Neural cell (in vitro differentiated cells): ENCODE results near the gene PCYT1A. TPM values are rescaled to one million over a fixed set of nuclear protein-coding genes. Genes with fewer than 3 reads are reported as not detected.

Experiments used
- H2AFZ ChIP-seq: fragments of 200-600, 300-800 bp; sonication (generic), shearing (Covaris generic); 2 replicates; pipeline ENCODE4 v1.6.0; 2014; ENCODE audit warnings: low read depth, mild to moderate bottlenecking, antibody characterized with exemption, low read length, moderate library complexity
- H3F3A ChIP-seq: fragments of 200-600 bp; shearing (Covaris generic); 2 replicates; pipeline ENCODE4 v1.6.1; 2016; ENCODE audit warnings: mild to moderate bottlenecking, moderate library complexity, mixed read lengths, antibody characterized with exemption, low read length; ENCODE audit not compliant: insufficient read depth, poor library complexity, severe bottlenecking
- H3K27ac ChIP-seq: fragments of 200-600, 300-800 bp; sonication (generic), shearing (Covaris generic); 2 replicates; pipeline ENCODE4 v1.5.1; 2014; ENCODE audit warnings: mild to moderate bottlenecking, low read length, moderate library complexity
- H3K27me3 ChIP-seq: fragments of 300-800, 200-600 bp; sonication (generic), shearing (Covaris generic); 2 replicates; pipeline ENCODE4 v1.6.0; 2014; ENCODE audit warnings: mild to moderate bottlenecking, low read depth, low read length, moderate library complexity; ENCODE audit not compliant: insufficient read depth
- H3K36me3 ChIP-seq: fragments of 300-800, 200-600 bp; sonication (generic), shearing (Covaris generic); 2 replicates; pipeline ENCODE4 v1.5.1; 2014; ENCODE audit warnings: mild to moderate bottlenecking, antibody characterized with exemption, low read length, moderate library complexity; ENCODE audit not compliant: insufficient read depth
- H3K4me2 ChIP-seq: fragments of 300-800, 200-600 bp; sonication (generic), shearing (Covaris generic); 2 replicates; pipeline ENCODE4 v1.6.0; 2014; ENCODE audit warnings: mild to moderate bottlenecking, low read length
- H3K4me3 ChIP-seq: fragments of 300-800, 200-600 bp; sonication (generic), shearing (Covaris generic); 2 replicates; pipeline ENCODE4 v1.5.1; 2014; ENCODE audit warnings: mild to moderate bottlenecking, low read length, moderate library complexity
- H3K79me2 ChIP-seq: fragments of 200-600 bp; shearing (Covaris generic); replicated peaks from 2 replicates; pipeline ENCODE4 v1.6.0; 2014; ENCODE audit warnings: mild to moderate bottlenecking, low read length, moderate library complexity; ENCODE audit not compliant: insufficient read depth
- H3K9ac ChIP-seq: fragments of 300-800, 200-600 bp; sonication (generic), shearing (Covaris generic); 2 replicates; pipeline ENCODE4 v1.6.1; 2016; ENCODE audit warnings: mild to moderate bottlenecking, low read length, mixed read lengths
- H3K9me2 ChIP-seq: fragments of 200-600 bp; shearing (Covaris generic); 2 replicates; pipeline ENCODE4 v1.6.1; 2016; ENCODE audit warnings: mild to moderate bottlenecking, low read length, mixed read lengths; ENCODE audit not compliant: insufficient read depth
- H3K9me3 ChIP-seq: fragments of 200-600, 300-800 bp; sonication (generic), shearing (Covaris generic); 2 replicates; pipeline ENCODE4 v1.6.1; 2016; ENCODE audit warnings: mild to moderate bottlenecking, mixed run types, low read length, moderate library complexity, mixed read lengths
- H4K20me1 ChIP-seq: fragments of 200-600 bp; shearing (Covaris generic); 2 replicates; pipeline ENCODE4 v1.6.1; 2016; ENCODE audit warnings: mild to moderate bottlenecking, mixed run types; ENCODE audit not compliant: insufficient read depth
- EZH2 ChIP-seq: fragments of 200-600, 300-800 bp; shearing (Covaris generic), sonication (generic); IDR thresholded peaks from 2 replicates; pipeline ENCODE4 v1.6.1; 2014; ENCODE audit warnings: antibody characterized with exemption, low read length, borderline replicate concordance, mild to moderate bottlenecking; ENCODE audit not compliant: insufficient read depth, poor library complexity, severe bottlenecking
- MXI1 ChIP-seq: fragments of 450-650 bp; conservative IDR thresholded peaks from 2 replicates; pipeline ENCODE4 v1.6.1; 2014; ENCODE audit warnings: antibody characterized with exemption, mild to moderate bottlenecking; ENCODE audit not compliant: poor library complexity, severe bottlenecking
- RAD21 ChIP-seq: fragments of 450-650 bp; conservative IDR thresholded peaks from 2 replicates; pipeline ENCODE4 v1.6.1; 2014; ENCODE audit warnings: antibody characterized with exemption, mild to moderate bottlenecking, moderate library complexity
- REST ChIP-seq: IDR thresholded peaks from 2 replicates; pipeline ENCODE4 v1.6.1; 2012; ENCODE audit warnings: borderline replicate concordance
- SMC3 ChIP-seq: fragments of 450-650 bp; conservative IDR thresholded peaks from 2 replicates; pipeline ENCODE4 v1.6.1; 2014; ENCODE audit warnings: antibody characterized with exemption, mild to moderate bottlenecking, moderate library complexity; ENCODE audit not compliant: poor library complexity
- TAF1 ChIP-seq: IDR thresholded peaks from 2 replicates; pipeline ENCODE4 v1.6.1; 2012; ENCODE audit warnings: low read depth
- polyA plus RNA-seq: library from polyadenylated mRNA; depleted of rRNA; stranded (reverse); fragments of >200 nt; gene quantifications from 2 replicates; pipeline ENCODE4 v1.2.3, GENCODE V29; 2014
- TF ChIP-seq, protein P1 (sequence below): fragments of 450-650 bp; IDR thresholded peaks from 2 replicates; pipeline ENCODE4 v1.5.1; 2014; ENCODE audit warnings: antibody characterized with exemption, mild to moderate bottlenecking, moderate library complexity; ENCODE audit not compliant: poor library complexity, severe bottlenecking

The PCYT1A gene
- polyA plus RNA-seq, 1 donor from 2014 or later: 21.7 TPM

DNA sequence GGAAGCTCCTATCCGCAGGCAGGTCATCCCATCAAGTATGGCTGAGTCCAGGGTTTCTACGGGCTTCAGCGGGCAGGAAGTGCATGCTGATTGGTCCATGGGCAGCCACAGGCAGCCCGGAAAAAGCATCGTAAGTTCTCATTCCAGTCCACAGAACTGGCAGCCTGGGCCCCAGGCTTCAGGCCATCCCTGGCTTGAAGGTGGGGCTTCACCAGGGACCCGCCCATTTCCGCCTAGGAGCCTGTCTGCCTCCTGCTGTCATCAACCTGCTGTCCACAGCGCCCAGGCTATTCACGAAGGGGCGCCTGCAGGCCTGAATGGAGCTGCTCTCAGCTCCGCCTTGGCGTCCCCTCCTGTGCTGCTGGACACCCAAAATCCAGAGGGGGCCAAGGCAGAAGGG lies 13.9 kb downstream of the PCYT1A start:
- H3K4me3 ChIP-seq: no peak overlapping the region
- no peak overlapping the region for H3K9ac ChIP-seq
- H3K36me3 ChIP-seq: no peaks in the 10 kb centered on the region
- no peaks in the 10 kb centered on the region for H3K9me2 ChIP-seq
- no peak overlapping the region for H3K4me2 ChIP-seq
- H4K20me1 ChIP-seq: no peaks in the 10 kb centered on the region
- no peak for TF ChIP-seq RAD21
- no peak overlapping the region for H2AFZ ChIP-seq
- no peaks in the 10 kb centered on the region for H3K79me2 ChIP-seq
- H3K9me3 ChIP-seq: no peaks in the 10 kb centered on the region
- H3K27ac ChIP-seq: no peak overlapping the region
- H3K27me3 ChIP-seq: no peaks in the 10 kb centered on the region
- no peaks in the 10 kb centered on the region for H3F3A ChIP-seq

DNA sequence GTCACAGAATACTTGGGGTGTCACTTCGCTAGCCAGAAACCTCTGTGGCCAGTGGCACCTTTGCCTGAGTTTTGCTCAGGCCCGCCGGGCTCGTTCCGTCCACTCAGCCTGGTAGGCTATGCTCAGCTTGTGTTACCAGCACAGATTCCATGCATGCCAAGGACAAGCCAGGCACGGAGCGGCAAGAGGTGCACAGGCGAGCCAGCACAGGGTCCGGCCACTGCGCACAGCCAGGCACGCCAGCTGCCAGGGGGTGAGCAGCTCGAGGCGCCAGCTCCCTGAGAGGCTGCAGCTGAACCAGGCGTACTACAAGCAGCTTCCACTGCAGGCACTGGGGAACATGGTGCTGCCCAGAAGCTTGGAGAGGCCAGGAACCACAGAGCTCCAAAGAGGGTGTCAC lies 14.7 kb downstream of the PCYT1A start:
- Histone ChIP-seq H3K27ac (no peak overlapping the region), H3K27me3 (no peaks in the 10 kb centered on the region), H3K79me2 (no peaks in the 10 kb centered on the region), H3F3A (no peaks in the 10 kb centered on the region), H3K4me2 (no peak overlapping the region), H3K4me3 (no peak overlapping the region), H3K9me3 (no peaks in the 10 kb centered on the region), H4K20me1 (no peaks in the 10 kb centered on the region), H2AFZ (no peak overlapping the region), H3K9ac (no peak overlapping the region), H3K9me2 (no peaks in the 10 kb centered on the region), H3K36me3 (no peaks in the 10 kb centered on the region)
- no peak for TF ChIP-seq TAF1

GRCh38 chr3:196270499-196270898 lies 17.0 kb downstream of the PCYT1A start:
- no peaks in the 10 kb centered on the region for H3K36me3 ChIP-seq
- no peaks in the 10 kb centered on the region for H3K79me2 ChIP-seq

More at GRCh38 chr3:196270499-196270898, 17.0 kb downstream of the PCYT1A start:
- H3K4me3 ChIP-seq: no peak overlapping the region
- no peak overlapping the region for H2AFZ ChIP-seq
- H3K27ac ChIP-seq: no peak overlapping the region
- H3K27me3 ChIP-seq: no peaks in the 10 kb centered on the region
- TF ChIP-seq REST: no peak
- TF ChIP-seq RAD21: no peak
- TF ChIP-seq EZH2: no peak
- no peak for TF ChIP-seq SMC3
- TF ChIP-seq, protein P1, sequence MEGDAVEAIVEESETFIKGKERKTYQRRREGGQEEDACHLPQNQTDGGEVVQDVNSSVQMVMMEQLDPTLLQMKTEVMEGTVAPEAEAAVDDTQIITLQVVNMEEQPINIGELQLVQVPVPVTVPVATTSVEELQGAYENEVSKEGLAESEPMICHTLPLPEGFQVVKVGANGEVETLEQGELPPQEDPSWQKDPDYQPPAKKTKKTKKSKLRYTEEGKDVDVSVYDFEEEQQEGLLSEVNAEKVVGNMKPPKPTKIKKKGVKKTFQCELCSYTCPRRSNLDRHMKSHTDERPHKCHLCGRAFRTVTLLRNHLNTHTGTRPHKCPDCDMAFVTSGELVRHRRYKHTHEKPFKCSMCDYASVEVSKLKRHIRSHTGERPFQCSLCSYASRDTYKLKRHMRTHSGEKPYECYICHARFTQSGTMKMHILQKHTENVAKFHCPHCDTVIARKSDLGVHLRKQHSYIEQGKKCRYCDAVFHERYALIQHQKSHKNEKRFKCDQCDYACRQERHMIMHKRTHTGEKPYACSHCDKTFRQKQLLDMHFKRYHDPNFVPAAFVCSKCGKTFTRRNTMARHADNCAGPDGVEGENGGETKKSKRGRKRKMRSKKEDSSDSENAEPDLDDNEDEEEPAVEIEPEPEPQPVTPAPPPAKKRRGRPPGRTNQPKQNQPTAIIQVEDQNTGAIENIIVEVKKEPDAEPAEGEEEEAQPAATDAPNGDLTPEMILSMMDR: no peak
- TF ChIP-seq MXI1: no peak
- no peak for TF ChIP-seq TAF1
- H3K9ac ChIP-seq: no peak overlapping the region
- no peaks in the 10 kb centered on the region for H3K9me3 ChIP-seq
- no peaks in the 10 kb centered on the region for H4K20me1 ChIP-seq
- H3K4me2 ChIP-seq: no peak overlapping the region
- no peaks in the 10 kb centered on the region for H3F3A ChIP-seq
- H3K9me2 ChIP-seq: no peaks in the 10 kb centered on the region
